22Rv1 (cell line): ENCODE measurements around the gene NDFIP2.

Experiments used
- CTCF ChIP-seq: fragments of 450-650 bp; IDR thresholded peaks from 2 replicates; pipeline ENCODE4 v1.5.1; 2017; ENCODE audit warnings: mild to moderate bottlenecking
- ZFX ChIP-seq: fragments of 450-650 bp; IDR thresholded peaks from 2 replicates; pipeline ENCODE4 v1.6.1; 2017; ENCODE audit warnings: antibody characterized with exemption, borderline replicate concordance

- TF ChIP-seq CTCF = no peak
- no peak for TF ChIP-seq ZFX
These were observed 25.6 kb upstream of the NDFIP2 start for GRCh38 chr13:79455331-79455730.
